H1 (cell line): Measurements from ENCODE around the gene ROBO2. TPM values are rescaled to one million over a fixed set of nuclear protein-coding genes. Genes with fewer than 3 reads are reported as not detected.
A peak's percentile ranks its signal among the peaks of the same experiment; 100 is the strongest.

Experiments
- EGR1 ChIP-seq: IDR thresholded peaks from 2 replicates; pipeline ENCODE4 v1.6.1; 2011; ENCODE audit warnings: low read depth, low read length, borderline replicate concordance
- EZH2 ChIP-seq: fragments of 200-600 bp; sonication (generic); IDR thresholded peaks from 2 replicates; pipeline ENCODE4 v1.7.1; 2012; ENCODE audit warnings: low read depth, mild to moderate bottlenecking, moderate library complexity, low read length, inconsistent platforms; ENCODE audit not compliant: severe bottlenecking
- FOSL1 ChIP-seq: IDR thresholded peaks from 2 replicates; pipeline ENCODE4 v1.6.1; 2011; ENCODE audit warnings: mild to moderate bottlenecking, low read depth, low read length, moderate library complexity; ENCODE audit not compliant: insufficient read depth
- GABPA ChIP-seq: IDR thresholded peaks from 2 replicates; pipeline ENCODE4 v1.6.1; 2011; ENCODE audit warnings: mild to moderate bottlenecking, low read length, moderate library complexity, borderline replicate concordance; ENCODE audit not compliant: insufficient read depth
- GTF2F1 ChIP-seq: IDR thresholded peaks from 2 replicates; pipeline ENCODE4 v1.6.1; 2012; ENCODE audit warnings: low read depth, low read length, improper control_type of control experiment, borderline replicate concordance
- HDAC6 ChIP-seq: IDR thresholded peaks from one replicate; pipeline ENCODE4 v1.7.1; 2012; ENCODE audit warnings: low read depth, mild to moderate bottlenecking, inconsistent platforms, low read length, moderate library complexity
- JUN ChIP-seq: IDR thresholded peaks from 2 replicates; pipeline ENCODE4 v1.6.1; 2011; ENCODE audit warnings: low read depth, mild to moderate bottlenecking, improper control_type of control experiment, low read length
- JUND ChIP-seq: IDR thresholded peaks from 2 replicates; pipeline ENCODE4 v1.6.1; 2011; ENCODE audit warnings: mild to moderate bottlenecking, improper control_type of control experiment, low read length
- KDM4A ChIP-seq: IDR thresholded peaks from one replicate; pipeline ENCODE4 v1.7.1; 2012; ENCODE audit warnings: low read depth, mild to moderate bottlenecking, moderate library complexity, low read length, inconsistent platforms; ENCODE audit not compliant: severe bottlenecking
- MAFK ChIP-seq: IDR thresholded peaks from 2 replicates; pipeline ENCODE4 v1.6.1; 2012; ENCODE audit warnings: low read depth, mild to moderate bottlenecking, improper control_type of control experiment, low read length
- PHF8 ChIP-seq: fragments of 200-600 bp; sonication (generic); conservative IDR thresholded peaks from 2 replicates; pipeline ENCODE4 v1.7.1; 2012; ENCODE audit warnings: low read depth, mild to moderate bottlenecking, inconsistent platforms, low read length, moderate library complexity
- POLR2A ChIP-seq, 2 experiments: IDR thresholded peaks; 1 replicate in 1 of 2; 2 replicates in 1 of 2; pipeline ENCODE4 v1.6.1; 2011; ENCODE audit warnings: low read depth in 2 of 2, low read length in 2 of 2, mild to moderate bottlenecking in 2 of 2; ENCODE audit errors: control extremely low read depth in 1 of 2
- RBBP5 ChIP-seq: IDR thresholded peaks from 2 replicates; pipeline ENCODE4 v1.7.1; 2012; ENCODE audit warnings: low read depth, mild to moderate bottlenecking, inconsistent platforms, low read length, moderate library complexity, borderline replicate concordance
- RNF2 ChIP-seq: fragments of 200-900, 300-1000 bp; sonication (generic); IDR thresholded peaks from 2 replicates; pipeline ENCODE4 v1.7.1; 2016; ENCODE audit warnings: borderline replicate concordance, low read depth, mild to moderate bottlenecking, antibody characterized with exemption, low read length; ENCODE audit not compliant: poor library complexity, severe bottlenecking; ENCODE audit errors: missing control alignments
- SAP30 ChIP-seq: fragments of 300-600 bp; sonication (generic); IDR thresholded peaks from 2 replicates; pipeline ENCODE4 v1.7.1; 2012; ENCODE audit warnings: low read length, moderate library complexity, mild to moderate bottlenecking, inconsistent platforms; ENCODE audit not compliant: insufficient read depth, insufficient replicate concordance
- SIN3A ChIP-seq, 2 experiments: IDR thresholded peaks in 1 of 2; conservative IDR thresholded peaks in 1 of 2; 2 replicates each; pipeline ENCODE4 v1.6.1; 2011 to 2012; ENCODE audit warnings: low read length in 2 of 2, improper control_type of control experiment in 1 of 2, low read depth in 1 of 2, mild to moderate bottlenecking in 1 of 2
- SIRT6 ChIP-seq: IDR thresholded peaks from one replicate; pipeline ENCODE4 v1.7.1; 2012; ENCODE audit warnings: low read length, inconsistent platforms
- SIX5 ChIP-seq: IDR thresholded peaks from 2 replicates; pipeline ENCODE4 v1.6.1; 2011; ENCODE audit warnings: mild to moderate bottlenecking, low read depth, low read length
- TAF1 ChIP-seq: IDR thresholded peaks from 2 replicates; pipeline ENCODE4 v1.6.1; 2011; ENCODE audit warnings: mild to moderate bottlenecking, low read depth, low read length
- TCF12 ChIP-seq: IDR thresholded peaks from 2 replicates; pipeline ENCODE4 v1.6.1; 2011; ENCODE audit warnings: low read depth, mild to moderate bottlenecking, low read length
- polyA plus RNA-seq, 7 experiments: library from polyadenylated mRNA; depleted of rRNA in 3 of 7; stranded (reverse) in 5 of 7; unstranded in 2 of 7; fragments of >200 nt in 5 of 7; fragments of 200-250 nt in 2 of 7; gene quantifications; 1 replicate in 5 of 7; 2 replicates in 1 of 7; 4 replicates in 1 of 7; pipeline versions ENCODE4 v1.2.1 to v1.2.3, GENCODE V29; 2011 to 2013; ENCODE audit warnings: missing spikeins in 2 of 7, mixed read lengths in 2 of 7
- total RNA-seq: library from RNA; stranded (reverse); fragmentation: NEBNext Ultra II Directional; extraction: Animal tissue kit (Norgen Biotek cat#: 25700); gene quantifications from 2 replicates; pipeline ENCODE4 v1.2.1, GENCODE V29; 2021
- TF ChIP-seq, protein P1 (sequence below), 3 experiments: IDR thresholded peaks; 1 replicate in 2 of 3; 2 replicates in 1 of 3; pipeline versions ENCODE4 v1.5.1 to v1.6.1; 2011; ENCODE audit warnings: low read length in 3 of 3, mild to moderate bottlenecking in 3 of 3, inconsistent platforms in 2 of 3, low read depth in 1 of 3, moderate library complexity in 1 of 3; ENCODE audit not compliant: insufficient read depth in 1 of 3; ENCODE audit errors: control extremely low read depth in 1 of 3

Gene ROBO2
- total and polyA plus RNA-seq, 2 of the 8 experiments (the other 6 are each of a cell fraction or from before 2014, with no cell fraction given), result 1.5 to 2.9 TPM

DNA sequence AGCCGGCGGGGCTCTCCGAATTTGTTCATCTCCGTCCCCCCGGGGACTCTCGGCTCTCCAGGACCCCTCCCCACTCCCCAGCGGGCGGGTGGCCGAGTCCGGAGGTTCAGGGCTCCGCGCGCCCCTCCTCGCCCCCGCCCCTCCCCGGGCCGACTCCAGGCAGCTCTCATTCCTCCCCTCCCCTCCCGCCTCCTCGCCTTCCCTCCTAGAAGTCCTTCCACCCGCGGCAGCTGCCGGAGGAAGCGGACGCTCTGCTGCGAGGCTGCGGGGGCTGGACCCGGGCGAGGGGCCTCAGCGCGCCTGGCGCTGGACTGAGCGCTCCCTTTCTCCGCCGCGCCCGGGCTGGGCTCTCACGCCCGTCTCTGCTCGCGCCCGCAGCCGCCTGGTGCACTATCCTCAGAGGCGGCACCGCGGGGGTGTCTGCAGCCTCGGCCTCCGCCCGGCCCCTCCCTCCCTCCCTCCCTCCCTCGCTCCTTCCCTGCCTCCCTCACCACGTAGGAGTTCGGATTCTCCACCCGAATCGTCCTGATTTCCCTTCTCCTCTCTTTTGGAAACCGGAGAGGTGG lies at the start of gene ROBO2 (continued):
- TF ChIP-seq, protein P1, sequence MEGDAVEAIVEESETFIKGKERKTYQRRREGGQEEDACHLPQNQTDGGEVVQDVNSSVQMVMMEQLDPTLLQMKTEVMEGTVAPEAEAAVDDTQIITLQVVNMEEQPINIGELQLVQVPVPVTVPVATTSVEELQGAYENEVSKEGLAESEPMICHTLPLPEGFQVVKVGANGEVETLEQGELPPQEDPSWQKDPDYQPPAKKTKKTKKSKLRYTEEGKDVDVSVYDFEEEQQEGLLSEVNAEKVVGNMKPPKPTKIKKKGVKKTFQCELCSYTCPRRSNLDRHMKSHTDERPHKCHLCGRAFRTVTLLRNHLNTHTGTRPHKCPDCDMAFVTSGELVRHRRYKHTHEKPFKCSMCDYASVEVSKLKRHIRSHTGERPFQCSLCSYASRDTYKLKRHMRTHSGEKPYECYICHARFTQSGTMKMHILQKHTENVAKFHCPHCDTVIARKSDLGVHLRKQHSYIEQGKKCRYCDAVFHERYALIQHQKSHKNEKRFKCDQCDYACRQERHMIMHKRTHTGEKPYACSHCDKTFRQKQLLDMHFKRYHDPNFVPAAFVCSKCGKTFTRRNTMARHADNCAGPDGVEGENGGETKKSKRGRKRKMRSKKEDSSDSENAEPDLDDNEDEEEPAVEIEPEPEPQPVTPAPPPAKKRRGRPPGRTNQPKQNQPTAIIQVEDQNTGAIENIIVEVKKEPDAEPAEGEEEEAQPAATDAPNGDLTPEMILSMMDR (IDR thresholded peaks at IDR 0.05; ENCODE audit: control extremely low read depth in 1 of 3, insufficient read depth in 1 of 3, low read depth in 1 of 3, low read length in 3 of 3), result no peak
- TF ChIP-seq SIX5, result no peak
- TF ChIP-seq GTF2F1, result no peak
- no peak for TF ChIP-seq FOSL1
- no peak for TF ChIP-seq SIN3A (conservative IDR thresholded peaks at IDR 0.05 in 1 of 2, IDR thresholded peaks at IDR 0.05 in 1 of 2; ENCODE audit: low read depth in 1 of 2, low read length in 2 of 2)
- no peak for TF ChIP-seq GABPA
- TF ChIP-seq KDM4A, result peak; percentile 55
- 0 out of 2 replicates have a peak, but pooled peaks have one; percentile 40 for TF ChIP-seq TAF1
- no peak for TF ChIP-seq JUND
- peak; percentile 39; the same call in 1 of the 2 replicates for TF ChIP-seq PHF8
- no peak for TF ChIP-seq RNF2
- TF ChIP-seq POLR2A (IDR thresholded peaks at IDR 0.05; ENCODE audit: control extremely low read depth in 1 of 2, low read depth in 2 of 2, low read length in 2 of 2), result peak in 1 of 2 experiments; percentile 51; a peak in 1 of 3 replicates
- peak; percentile 57; the same call in 1 of the 2 replicates for TF ChIP-seq EGR1
- TF ChIP-seq EZH2, result no peak
- no peak for TF ChIP-seq HDAC6
- TF ChIP-seq RBBP5, result peak; percentile 80
- no peak for TF ChIP-seq SAP30
- no peak for TF ChIP-seq SIRT6
- no peak for TF ChIP-seq MAFK
- TF ChIP-seq JUN, result no peak
- no peak for TF ChIP-seq TCF12
